Ecto neural progenitor cell (in vitro differentiated cells): ENCODE results near the gene RAI1.

Source experiments
- DNase-seq: peaks from one replicate; pipeline ENCODE4 v3.0.0-alpha.2; 2018; ENCODE audit warnings: low spot score

RAI1 gene

DNA sequence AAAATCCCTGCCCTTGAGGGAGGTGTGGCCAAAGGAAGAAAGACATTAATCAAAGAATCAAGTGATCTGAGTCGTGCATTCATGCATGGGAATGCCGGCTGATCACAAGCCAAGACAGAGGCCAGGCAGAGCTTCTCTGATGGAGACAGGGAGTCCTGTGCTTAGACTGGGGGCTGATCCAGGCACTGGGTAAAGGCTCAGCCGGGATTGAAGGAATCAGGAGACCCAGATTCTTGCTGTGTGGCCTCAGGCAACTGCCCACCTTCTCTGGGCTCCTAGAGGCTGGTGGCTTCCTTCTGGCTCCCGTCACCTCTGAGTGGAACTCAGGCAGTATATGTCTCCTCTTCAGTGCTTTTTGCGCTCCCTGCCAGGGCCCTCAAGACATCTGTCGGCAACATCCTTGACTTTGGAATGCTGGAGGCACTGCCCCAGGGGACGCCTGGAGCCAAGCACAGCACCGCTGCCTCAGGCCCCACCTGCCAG, 17.7 kb downstream of the RAI1 start:
- no peak for DNase-seq

DNA sequence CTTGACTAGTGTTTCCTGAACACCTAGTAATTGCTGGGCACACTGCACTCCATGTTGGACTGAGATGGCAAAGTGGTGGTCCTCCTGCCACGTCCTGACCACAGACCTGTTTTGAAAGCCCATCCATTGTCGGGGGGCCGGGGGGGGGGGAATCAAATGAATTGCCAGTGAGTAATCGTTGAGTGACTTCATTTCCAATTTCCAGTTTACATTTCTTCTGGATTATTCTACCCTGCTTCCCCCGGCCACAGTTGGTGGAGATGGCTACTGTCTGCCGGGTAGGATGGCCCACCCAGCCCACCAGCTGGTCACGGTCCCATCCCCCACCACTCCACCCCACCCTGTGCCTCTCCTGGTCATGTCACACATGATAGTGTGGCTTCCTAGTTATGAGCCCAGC, 18.2 kb downstream of the RAI1 start:
- no peak for DNase-seq

DNA sequence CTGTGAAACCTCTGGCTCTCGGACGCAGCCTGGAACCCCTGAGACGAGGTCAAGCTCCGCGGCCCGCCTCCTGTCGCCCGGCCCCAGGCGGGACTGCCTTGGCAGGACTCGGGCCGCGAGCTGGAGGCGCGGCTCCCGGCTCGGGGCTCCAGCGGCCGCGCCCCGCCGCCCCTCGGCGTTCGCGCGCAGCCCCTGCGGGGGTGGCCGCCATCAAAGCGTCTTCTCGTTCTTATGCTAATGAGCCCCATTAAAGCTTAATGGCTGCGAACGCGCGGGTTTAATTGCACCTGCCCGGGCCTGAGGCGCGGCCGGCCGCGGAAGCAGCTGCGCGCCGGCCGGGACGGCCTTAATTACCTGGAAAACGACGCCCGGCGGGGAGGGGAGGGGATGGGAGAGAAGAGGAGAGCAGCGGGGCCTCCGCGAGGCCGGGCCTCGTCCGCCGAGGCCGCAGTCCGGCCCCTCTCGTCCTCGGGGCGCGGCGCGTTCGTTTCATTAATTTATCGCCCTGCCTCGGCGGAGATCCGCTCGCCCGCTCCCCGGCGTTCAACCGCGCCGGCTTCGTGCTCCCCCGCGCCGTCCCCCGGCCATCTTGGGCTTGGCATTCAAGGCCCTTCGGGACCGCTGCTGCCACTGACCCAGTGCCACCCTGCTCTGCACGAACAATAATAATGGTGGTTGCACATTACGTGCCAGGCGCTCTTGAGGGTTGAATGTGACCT, 19.2 kb downstream of the RAI1 start:
- peak; percentile 75 for DNase-seq

DNA sequence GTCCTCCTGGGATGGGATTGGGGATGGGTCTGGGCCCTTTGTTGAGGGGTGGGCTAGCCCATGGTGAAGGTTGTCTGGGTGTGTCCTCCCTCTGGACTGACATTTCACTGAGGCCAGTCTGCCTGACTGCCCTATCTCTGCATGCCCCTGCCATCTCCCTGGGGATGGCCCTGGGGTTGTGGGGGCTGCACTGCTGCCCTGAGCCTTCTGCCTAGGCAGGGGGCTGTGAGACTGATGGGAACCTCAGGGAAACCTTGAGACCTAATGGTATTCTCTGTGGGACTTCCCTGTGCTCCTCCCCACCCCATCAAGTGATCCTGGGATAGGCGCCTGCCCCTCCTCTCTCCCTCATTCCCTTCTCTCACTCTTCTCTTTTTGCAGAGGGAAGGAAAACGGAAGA, 19.9 kb downstream of the RAI1 start:
- no peak for DNase-seq

DNA sequence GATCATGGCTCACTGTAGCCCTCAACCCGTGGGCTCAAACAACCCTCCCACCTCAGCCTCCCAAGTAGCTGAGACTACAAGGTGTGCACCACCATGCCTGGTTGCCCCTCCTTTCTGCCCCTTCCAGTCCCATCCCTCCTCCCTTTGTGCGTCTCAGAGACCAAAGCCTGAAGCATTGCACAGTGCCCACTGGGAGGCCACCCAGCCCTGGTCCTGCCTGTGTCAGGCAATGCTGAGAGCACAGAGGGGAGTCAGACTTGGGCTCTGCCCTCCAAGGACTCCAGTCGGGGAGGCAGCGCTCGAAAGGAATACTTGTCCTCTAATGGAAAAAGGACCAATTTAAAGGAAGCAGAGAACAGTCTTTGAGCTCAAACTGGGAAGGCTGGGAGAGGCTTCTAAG, 20.4 kb downstream of the RAI1 start:
- no peak for DNase-seq

DNA sequence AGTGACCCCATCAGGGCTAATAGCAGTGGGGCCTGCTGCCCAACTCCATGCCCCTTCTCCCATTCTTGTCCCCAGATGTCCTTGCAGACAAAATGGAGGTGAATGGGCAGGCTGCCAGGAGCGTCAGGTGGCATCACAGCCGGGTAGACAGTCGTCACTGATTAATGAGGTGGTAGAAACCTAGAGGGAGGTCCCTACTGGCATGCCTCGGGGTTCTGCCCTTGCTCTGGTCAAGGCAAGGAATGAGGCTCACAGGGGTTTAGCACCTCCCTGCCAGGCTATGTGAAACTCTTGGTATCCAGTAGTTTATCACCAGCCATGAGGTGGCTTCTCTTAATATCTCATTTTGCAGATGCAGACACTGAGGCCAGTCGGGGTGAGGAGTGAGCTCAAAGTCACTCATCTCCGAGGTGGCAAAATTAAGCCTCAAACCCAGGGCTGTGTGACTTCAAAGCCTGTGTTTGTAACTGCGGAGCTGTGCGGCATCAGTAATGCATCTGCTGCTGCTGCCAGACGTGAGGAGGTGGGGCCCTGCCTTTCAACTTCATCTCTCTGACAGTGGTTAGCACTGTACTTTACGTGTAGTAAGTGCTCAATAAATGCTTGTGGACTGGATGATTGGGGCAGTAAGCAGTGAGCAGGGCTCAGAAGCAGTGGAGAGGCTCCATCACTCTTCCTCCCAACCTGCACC, 21.3 kb downstream of the RAI1 start:
- DNase-seq, result no peak

DNA sequence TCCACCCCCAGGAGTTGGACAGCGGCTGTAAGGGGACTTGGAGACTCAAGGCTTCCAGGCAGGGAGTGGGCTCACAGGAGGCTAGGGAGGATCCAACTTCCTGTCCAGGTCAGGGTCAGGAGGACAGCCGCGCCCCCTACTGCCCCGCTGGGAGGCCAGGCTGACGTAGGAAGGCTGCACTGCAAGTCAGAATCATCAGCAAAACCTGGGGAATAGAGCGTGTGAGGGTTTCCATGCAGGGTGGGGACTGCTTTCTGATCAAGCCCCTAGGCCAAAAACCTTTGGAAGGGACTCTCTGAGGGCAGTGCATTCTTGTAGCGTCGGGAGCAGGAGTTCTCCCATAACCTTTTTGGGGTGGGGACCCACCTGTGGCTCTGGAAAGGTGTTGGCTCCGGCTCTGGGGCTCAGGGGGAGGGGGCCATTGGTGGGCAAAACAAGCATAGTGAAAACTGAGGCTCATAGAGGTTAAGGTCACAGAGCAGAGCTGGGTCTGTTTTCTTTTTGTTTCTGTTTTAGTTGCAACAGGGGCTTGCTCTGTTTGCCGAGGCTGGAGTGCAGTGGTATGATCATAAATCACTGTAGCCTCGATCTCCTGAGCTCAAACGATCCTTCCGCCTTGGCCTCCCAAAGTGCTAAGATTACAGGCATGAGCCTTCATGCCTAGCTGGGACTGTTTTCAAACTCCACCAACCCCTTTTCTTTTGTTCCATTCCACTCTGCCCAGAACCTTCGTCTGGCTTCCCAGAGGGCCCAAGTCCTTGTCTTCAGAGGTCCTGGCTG, 22.1 kb downstream of the RAI1 start:
- DNase-seq, result no peak

DNA sequence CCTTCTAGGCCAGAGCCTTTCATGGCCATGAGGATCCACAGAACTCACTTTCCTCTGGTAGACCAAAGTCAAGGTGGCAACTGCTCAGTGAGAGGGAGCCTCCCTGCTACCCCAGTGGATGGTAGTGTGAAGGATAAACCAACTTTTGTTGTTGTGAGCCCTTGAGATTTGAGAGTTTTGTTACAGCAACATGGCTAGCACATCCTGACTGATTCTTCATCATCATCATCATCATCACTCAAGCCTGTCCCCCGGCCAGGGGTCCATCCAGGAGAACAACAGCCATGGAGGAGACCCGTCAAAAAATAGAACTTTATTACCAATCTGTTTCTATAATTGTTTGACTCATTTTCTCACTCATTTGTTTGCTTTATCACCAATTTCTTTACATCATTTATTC, 23.7 kb downstream of the RAI1 start:
- DNase-seq, result no peak

DNA sequence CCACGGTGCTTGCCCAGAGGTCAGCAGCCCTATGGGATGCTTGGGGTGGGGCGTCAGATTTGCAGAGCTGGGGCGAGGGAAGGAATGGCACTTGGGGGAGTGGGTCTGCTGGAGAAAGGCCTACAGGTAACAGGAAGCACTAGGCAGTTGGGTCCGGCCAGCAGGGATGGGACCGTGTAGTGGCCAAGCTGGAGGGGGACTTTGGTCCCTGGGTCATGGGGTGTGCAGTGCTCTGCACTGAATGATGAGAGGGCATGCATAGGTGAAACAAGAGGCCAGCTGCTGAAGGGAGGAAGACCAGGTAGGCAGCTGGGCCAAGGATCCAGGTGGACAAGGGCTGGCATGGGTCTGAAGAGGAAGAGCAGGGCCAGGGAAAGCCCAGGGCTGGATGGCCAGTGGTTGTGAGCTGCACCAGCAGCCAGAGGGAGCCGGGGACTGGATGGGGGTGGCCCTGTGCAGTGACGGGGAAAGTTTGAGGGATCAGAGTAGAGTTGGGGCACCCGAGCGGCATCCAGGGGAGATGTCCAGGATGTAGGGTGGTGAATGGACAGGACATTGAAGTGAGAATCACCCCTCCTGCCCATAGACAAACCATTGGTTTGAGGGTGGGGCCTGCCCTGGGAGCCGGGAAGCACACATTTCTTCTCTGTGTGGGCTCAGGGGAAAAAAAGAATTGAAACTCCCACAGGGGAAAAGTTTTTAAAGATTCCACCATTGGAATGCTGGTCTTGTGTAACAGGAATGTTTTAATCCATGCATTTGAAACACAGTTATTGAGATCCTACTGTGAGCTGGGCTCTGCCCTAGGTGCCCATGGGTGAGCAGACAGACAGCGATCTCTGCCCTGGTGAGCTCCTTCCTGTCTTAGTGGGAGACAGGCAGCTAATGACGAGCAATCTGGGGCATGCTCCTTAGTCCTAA, 25.1 kb downstream of the RAI1 start:
- DNase-seq, result no peak

DNA sequence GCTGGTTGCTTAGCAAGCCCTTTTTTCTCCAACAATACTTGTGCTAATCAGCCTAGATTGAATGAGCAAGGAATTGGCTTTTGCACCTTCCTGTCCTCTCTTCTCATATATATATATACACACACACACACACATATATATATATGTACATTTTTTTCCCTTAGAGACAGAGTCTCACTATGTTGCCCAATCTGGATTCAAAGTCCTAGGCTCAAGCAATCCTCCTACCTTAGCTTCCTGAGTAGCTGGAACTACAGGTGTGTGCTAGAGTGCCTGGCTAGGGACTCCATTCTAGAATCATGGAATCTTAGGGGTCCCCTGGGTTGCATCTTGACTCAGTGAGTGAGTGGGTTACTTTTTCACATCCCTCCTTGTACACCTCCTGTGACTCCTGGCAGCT, 27.0 kb downstream of the RAI1 start:
- no peak for DNase-seq

DNA sequence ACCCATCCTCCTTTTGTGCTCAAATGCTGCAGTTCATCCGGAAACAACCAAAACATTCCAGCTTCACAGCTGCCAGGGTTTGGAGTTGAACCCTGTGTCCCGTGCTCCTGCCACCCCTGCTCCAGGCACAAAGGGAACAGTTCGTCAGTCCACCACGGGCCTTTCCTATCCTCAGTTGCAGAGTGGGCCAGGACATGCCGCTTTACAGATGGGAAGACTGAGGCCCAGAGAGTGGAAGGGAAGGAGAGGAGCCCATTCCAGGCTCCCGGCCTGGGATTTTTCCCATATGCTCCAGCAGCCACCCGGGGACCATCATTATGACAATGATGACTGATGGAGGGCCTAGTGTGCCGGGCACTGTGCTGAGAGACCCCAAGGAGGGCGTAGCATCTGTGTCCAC, 27.6 kb downstream of the RAI1 start:
- DNase-seq, result no peak

DNA sequence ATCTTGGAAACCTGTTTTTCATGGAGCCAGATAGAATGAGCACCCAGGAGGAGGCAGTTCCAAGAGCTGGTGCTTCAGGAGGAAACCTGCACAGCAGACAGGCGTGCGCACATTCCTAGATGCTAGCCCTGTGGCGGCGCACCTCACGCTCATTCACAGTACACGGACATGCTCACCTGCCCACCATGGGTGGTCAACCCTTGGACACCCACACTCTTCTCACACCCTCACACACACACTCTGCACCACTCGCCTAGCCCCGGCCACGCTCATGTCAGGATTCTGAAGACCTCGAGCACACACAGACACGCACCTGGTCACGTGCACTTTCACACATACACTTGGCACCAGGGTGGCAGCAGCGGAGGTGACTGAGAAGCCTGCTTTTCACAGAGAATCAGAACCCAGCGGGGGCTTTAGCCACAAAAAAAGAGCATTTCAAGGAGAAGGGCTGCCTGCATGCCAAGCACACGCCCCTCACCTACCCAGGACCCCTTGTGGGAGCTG, 28.6 kb downstream of the RAI1 start:
- no peak for DNase-seq

DNA sequence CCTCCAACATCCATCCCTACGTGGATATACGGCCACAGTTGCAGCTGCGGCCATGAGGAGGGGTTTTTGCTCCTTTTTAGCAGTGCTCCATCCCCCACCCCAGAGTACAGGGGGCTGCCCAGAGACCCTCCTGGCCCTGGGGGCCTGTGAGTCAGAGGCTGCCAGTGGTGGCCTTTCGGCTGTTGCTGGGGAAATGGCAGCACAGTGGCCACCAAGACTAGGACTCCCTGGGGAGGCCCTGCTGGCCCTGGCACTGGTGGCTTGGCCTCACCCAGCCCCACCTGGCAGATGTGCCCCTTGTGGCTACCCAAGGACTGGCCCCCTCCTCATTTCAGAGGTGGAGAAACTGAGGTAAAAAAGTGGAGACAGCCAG, 29.1 kb downstream of the RAI1 start:
- DNase-seq, result no peak

DNA sequence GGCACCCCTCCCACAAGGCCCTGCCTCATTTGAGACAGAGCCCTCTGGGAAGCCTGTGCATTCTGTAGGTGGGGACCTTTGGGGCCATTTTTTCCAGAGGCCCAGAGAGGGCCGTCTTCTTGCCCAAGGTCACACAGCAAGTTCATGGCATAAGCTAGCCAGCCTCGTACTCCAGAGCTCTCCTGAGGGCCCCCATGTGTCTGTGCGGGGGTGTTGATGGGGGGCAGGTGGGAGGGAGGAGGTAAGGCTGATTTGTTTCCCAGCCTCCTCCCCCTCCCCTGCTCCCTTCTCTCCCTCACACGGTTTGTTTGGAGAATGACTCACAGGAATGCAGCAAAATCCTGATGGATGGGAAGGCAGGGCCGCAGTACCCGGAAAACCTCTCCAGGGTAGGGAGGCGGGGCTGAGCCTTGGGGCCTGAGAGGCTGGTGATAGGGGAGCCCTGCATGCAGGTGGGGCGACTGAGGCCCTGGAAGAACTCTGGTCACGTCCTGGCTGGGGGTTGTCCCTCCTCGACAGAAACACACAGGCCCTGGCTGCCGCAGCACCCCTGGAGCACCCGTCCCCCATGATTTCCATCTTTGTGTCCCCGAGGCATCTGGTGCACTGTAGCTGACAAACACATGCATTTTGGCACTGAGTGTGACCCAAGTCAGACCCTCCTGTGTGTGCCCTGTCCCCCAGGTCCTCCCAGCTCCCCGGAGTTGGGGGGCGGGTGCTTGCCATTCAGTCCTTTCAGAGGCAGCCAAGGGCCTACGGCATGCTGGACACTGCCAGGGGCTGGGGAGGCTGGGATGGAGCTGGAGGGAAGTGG, 29.7 kb downstream of the RAI1 start:
- DNase-seq, result no peak

DNA sequence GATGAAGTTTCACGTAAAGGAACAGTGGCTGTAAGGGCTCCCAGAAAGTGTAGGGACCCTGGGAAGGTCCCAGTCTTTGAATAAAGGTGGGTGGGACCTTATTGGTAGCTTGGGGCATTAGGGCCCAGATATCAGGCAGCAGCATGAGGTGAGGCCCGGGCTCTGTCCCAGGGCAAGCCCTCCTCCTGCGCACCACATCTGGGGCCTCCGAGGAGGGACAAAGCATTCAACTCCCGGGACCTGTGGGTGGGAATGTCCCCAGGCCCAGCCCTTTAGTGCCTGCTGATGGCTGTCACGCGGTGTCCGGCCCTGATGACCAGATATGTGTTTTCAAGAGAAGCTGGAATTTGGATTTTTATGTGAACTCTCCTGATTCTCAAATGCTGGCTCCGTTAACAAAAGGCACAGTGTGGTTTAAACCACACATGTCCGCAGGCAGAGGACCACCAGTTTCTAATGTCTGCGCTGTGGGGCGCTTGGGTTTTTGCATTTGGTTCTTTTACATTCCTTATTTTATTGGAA, 30.4 kb downstream of the RAI1 start:
- DNase-seq, result no peak

DNA sequence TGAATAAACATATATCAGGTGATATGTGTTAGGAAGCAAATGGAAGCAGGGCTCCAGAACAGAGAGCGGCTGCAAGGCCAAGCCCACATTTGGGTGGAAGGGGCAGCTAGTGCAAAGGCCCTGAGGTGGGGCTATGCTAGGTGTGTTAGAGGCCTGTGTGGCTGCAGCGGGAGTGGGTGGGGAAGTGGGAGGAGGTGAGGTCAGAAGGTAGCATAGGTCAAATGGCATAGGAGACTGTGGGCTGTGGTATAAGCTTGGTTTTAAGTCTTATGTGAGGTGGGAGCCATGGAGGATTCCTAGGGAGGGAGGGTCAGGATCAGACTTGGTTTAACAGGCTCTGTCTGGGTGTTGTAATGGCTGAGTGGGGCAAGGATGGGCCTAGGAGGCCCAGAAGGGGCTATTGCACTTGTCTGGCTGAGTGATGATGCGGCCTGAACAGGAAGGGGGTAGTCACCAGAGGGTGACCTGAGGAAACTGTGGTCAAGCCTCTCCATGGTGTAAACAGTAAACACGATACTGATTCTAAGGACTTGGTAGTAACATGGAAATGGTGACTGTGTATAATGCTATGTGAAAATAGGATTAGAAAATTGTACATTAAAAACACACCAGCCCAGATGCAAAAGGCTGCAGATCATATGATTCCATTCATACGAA, 31.1 kb downstream of the RAI1 start:
- DNase-seq, result no peak

DNA sequence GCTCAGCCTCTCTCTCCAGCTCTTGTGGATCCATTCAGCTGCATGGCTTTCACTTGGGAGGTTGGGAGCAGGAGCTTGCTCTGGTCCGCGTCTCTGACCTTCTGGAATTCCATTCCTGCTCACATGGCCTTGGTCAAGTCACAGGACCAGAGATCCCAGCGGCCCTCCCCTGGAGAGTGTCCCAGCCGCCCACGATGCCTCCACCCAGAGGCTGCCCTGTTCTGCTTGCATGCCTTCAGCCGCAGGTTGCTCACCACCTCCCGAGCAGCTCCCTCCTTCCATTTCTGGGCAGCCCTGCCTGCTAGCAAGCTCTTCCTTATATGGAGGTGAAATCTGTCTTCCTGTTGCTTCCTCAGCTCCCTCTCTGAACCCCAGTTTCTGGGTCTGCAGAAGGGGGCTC, 32.6 kb downstream of the RAI1 start:
- no peak for DNase-seq

DNA sequence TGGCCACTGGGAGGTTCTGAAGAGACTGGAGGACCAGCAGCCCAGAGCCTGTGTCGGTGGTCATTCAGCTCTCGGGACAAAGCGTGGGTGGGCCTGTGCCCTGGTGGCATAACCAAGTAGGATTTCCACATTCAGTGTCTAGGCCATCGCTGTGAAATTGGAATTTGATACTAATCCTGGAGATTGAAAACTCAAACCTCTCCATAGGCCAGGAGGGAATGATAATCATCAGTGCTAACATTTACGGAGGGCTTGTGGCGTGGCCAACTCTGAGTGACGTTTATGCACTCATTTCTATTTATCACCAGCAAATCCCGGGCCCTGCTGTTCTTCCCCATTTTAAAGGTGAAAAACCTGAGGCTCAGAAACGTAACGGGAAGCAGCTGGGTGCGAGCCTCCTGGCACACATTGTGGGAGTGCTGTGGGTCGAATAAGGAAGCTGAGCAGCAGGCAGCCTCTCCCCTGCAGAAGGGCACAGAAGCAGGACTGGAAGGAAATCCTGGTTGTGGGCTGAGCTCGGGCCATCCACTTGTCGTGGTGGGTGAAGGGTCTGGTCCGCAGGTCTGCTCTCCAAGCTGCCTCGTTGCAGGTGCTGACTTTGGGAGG, 33.1 kb downstream of the RAI1 start:
- no peak for DNase-seq

DNA sequence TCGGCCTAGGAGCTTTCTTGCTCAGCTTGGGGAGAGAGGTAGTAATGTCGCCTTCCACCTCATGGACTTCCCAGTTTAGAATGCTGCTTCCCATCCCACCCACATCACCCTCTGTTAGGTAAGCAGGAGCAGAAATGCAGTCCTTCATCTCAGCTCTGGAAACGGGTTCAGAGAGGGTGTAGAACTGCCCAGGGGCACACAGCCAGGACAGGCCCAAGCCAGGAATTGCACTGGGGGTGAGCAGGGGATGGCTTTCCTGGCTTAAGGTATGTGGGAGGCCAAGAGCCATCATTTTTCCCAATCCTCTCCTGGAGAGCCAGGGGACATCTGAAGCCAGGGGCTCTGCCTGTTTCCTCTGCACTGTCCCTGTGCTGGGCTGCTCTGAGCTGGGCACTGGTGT, 33.6 kb downstream of the RAI1 start:
- no peak for DNase-seq
